H1 (cell line): ENCODE results near the gene HSH2D. TPM values are rescaled to one million over a fixed set of nuclear protein-coding genes. Genes with fewer than 3 reads are reported as not detected.

Experiments used
- CTCF ChIA-PET: fragments of 300-600 bp; sonication (Branson Sonifier 250); formaldehyde crosslinking; loops from one replicate; lab custom pipeline; 2021; ENCODE audit not compliant: partially characterized antibody; lab: Charles Lee
- POLR2A ChIA-PET: fragments of 300-600 bp; sonication (Branson Sonifier 250); formaldehyde crosslinking; loops from one replicate; lab custom pipeline; 2021; ENCODE audit warnings: inconsistent platforms; ENCODE audit not compliant: partially characterized antibody; lab: Charles Lee
- DNase-seq, 2 experiments: peaks; one replicate each; pipeline versions ENCODE4 v3.0.0 to v3.0.0-alpha.2; 2010 to 2022; ENCODE audit warnings: low spot score in 2 of 2, low read depth in 1 of 2, mixed read lengths in 1 of 2
- FAIRE-seq: peaks from 2 replicates; lab custom pipeline; 2011; peaks lifted over from hg19 to GRCh38; lab: Jason Lieb, UNC
- H2AFZ ChIP-seq: 2 replicates; pipeline ENCODE4 v1.8.1; 2012; ENCODE audit warnings: low read length, inconsistent platforms
- H2AK5ac ChIP-seq: 2 replicates; pipeline ENCODE4 v1.6.1; 2013; ENCODE audit warnings: low read depth, low read length
- H2BK120ac ChIP-seq: replicated peaks from 2 replicates; pipeline ENCODE3; 2013; ENCODE audit warnings: low read depth, low read length, inconsistent platforms
- H2BK12ac ChIP-seq: 2 replicates; pipeline ENCODE4 v1.6.1; 2013; ENCODE audit warnings: low read depth, low read length
- H2BK15ac ChIP-seq: 2 replicates; pipeline ENCODE4 v1.6.1; 2013; ENCODE audit warnings: low read length
- H2BK20ac ChIP-seq: 2 replicates; pipeline ENCODE4 v1.6.1; 2013; ENCODE audit warnings: low read length
- H2BK5ac ChIP-seq: 2 replicates; pipeline ENCODE4 v1.6.1; 2013; ENCODE audit warnings: low read depth, low read length
- H3K14ac ChIP-seq: 2 replicates; pipeline ENCODE4 v1.6.1; 2013; ENCODE audit warnings: inconsistent platforms; ENCODE audit not compliant: insufficient read length
- H3K18ac ChIP-seq: 2 replicates; pipeline ENCODE4 v1.6.1; 2013; ENCODE audit warnings: low read length; ENCODE audit errors: extremely low read depth
- H3K23ac ChIP-seq: 2 replicates; pipeline ENCODE4 v1.6.1; 2013; ENCODE audit warnings: inconsistent platforms; ENCODE audit not compliant: insufficient read length
- H3K23me2 ChIP-seq: 2 replicates; pipeline ENCODE4 v1.6.1; 2013; ENCODE audit warnings: low read depth, low read length
- H3K27ac ChIP-seq: 2 replicates; pipeline ENCODE4 v1.6.1; 2011; ENCODE audit warnings: low read depth, low read length, inconsistent platforms
- H3K27me3 ChIP-seq, 4 experiments: replicated peaks in 1 of 4; 1 replicate in 1 of 4; 2 replicates in 3 of 4; pipeline versions ENCODE4 v1.6.1 to v1.8.1; 2011 to 2013; ENCODE audit warnings: low read length in 3 of 4, mild to moderate bottlenecking in 3 of 4, inconsistent platforms in 2 of 4, mixed read lengths in 2 of 4, moderate library complexity in 1 of 4; ENCODE audit not compliant: control insufficient read depth in 3 of 4, insufficient read depth in 3 of 4; ENCODE audit errors: extremely low read depth in 1 of 4
- H3K36me3 ChIP-seq, 4 experiments: 2 replicates each; pipeline versions ENCODE4 v1.6.1 to v1.8.1; 2011 to 2013; ENCODE audit warnings: mild to moderate bottlenecking in 4 of 4, low read length in 3 of 4, moderate library complexity in 2 of 4, control low read depth in 1 of 4, inconsistent platforms in 1 of 4; ENCODE audit not compliant: insufficient read depth in 4 of 4, control insufficient read depth in 2 of 4
- H3K4ac ChIP-seq: replicated peaks from 2 replicates; pipeline ENCODE3; 2013; ENCODE audit warnings: low read length, low read depth, mixed read lengths, inconsistent platforms; ENCODE audit not compliant: insufficient read length
- H3K4me1 ChIP-seq, 4 experiments: replicated peaks in 1 of 4; 1 replicate in 1 of 4; 2 replicates in 3 of 4; pipeline versions ENCODE4 v1.6.1 to v1.8.1; 2011 to 2013; ENCODE audit warnings: low read length in 3 of 4, inconsistent platforms in 2 of 4, mixed read lengths in 1 of 4; ENCODE audit not compliant: insufficient read depth in 4 of 4, control insufficient read depth in 3 of 4
- H3K4me2 ChIP-seq, 2 experiments: 2 replicates each; pipeline versions ENCODE4 v1.6.1 to v1.8.1; 2011 to 2013; ENCODE audit warnings: low read depth in 2 of 2, low read length in 2 of 2, control low read depth in 1 of 2, inconsistent platforms in 1 of 2, mild to moderate bottlenecking in 1 of 2; ENCODE audit not compliant: insufficient read depth in 1 of 2
- H3K4me3 ChIP-seq, 4 experiments: fragments of 200-600, 300-600 bp in 1 of 4; sonication (generic), shearing (Covaris generic), sonication (Bioruptor Twin) in 1 of 4; 2 replicates each; pipeline versions ENCODE4 v1.5.1 to v1.8.1; 2011 to 2016; ENCODE audit warnings: low read length in 4 of 4, low read depth in 3 of 4, control low read depth in 2 of 4, inconsistent platforms in 2 of 4, mild to moderate bottlenecking in 2 of 4, mixed read lengths in 1 of 4, moderate library complexity in 1 of 4; ENCODE audit not compliant: insufficient read depth in 2 of 4; ENCODE audit errors: extremely low read depth in 1 of 4
- H3K56ac ChIP-seq: replicated peaks from 2 replicates; pipeline ENCODE3; 2013; ENCODE audit warnings: low read depth, mild to moderate bottlenecking, mixed read lengths, low read length, inconsistent platforms; ENCODE audit not compliant: insufficient read length
- H3K79me1 ChIP-seq: 2 replicates; pipeline ENCODE4 v1.6.1; 2013; ENCODE audit warnings: low read depth, low read length, control low read depth
- H3K79me2 ChIP-seq, 2 experiments: 2 replicates each; pipeline versions ENCODE4 v1.6.1 to v1.8.1; 2012 to 2013; ENCODE audit warnings: low read length in 2 of 2, mild to moderate bottlenecking in 2 of 2, inconsistent platforms in 1 of 2; ENCODE audit not compliant: insufficient read depth in 2 of 2, control insufficient read depth in 1 of 2
- H3K9ac ChIP-seq, 4 experiments: replicated peaks in 1 of 4; 1 replicate in 1 of 4; 2 replicates in 3 of 4; pipeline versions ENCODE4 v1.6.1 to v1.8.1; 2011 to 2013; ENCODE audit warnings: low read depth in 3 of 4, low read length in 3 of 4, control low read depth in 2 of 4, mild to moderate bottlenecking in 2 of 4, moderate library complexity in 2 of 4, inconsistent platforms in 1 of 4; ENCODE audit errors: extremely low read depth in 1 of 4
- H3K9me3 ChIP-seq, 2 experiments: 2 replicates each; pipeline versions ENCODE4 v1.6.1 to v1.8.1; 2012 to 2013; ENCODE audit warnings: mild to moderate bottlenecking in 2 of 2, moderate library complexity in 2 of 2, control low read depth in 1 of 2, inconsistent platforms in 1 of 2, low read depth in 1 of 2, low read length in 1 of 2, mixed read lengths in 1 of 2; ENCODE audit not compliant: insufficient read depth in 2 of 2
- H4K20me1 ChIP-seq, 2 experiments: replicated peaks in 1 of 2; 2 replicates each; pipeline versions ENCODE3 to v1.8.1; 2011 to 2013; ENCODE audit warnings: inconsistent platforms in 2 of 2, low read length in 2 of 2, mild to moderate bottlenecking in 1 of 2; ENCODE audit not compliant: insufficient read depth in 2 of 2, control insufficient read depth in 1 of 2
- H4K5ac ChIP-seq: 2 replicates; pipeline ENCODE4 v1.6.1; 2013; ENCODE audit warnings: low read length, low read depth, mixed read lengths, inconsistent platforms; ENCODE audit not compliant: insufficient read length
- H4K8ac ChIP-seq: 2 replicates; pipeline ENCODE4 v1.8.0; 2013; ENCODE audit warnings: mild to moderate bottlenecking, moderate library complexity, low read length, inconsistent platforms; ENCODE audit not compliant: insufficient read depth; ENCODE audit errors: extremely low read depth
- H4K91ac ChIP-seq: replicated peaks from 2 replicates; pipeline ENCODE3; 2013; ENCODE audit warnings: low read length, mixed read lengths, inconsistent platforms; ENCODE audit not compliant: insufficient read length
- BACH1 ChIP-seq: IDR thresholded peaks from 2 replicates; pipeline ENCODE4 v1.6.1; 2012; ENCODE audit warnings: low read length, improper control_type of control experiment
- CHD1 ChIP-seq: IDR thresholded peaks from 2 replicates; pipeline ENCODE4 v1.6.1; 2012; ENCODE audit warnings: low read depth, low read length, improper control_type of control experiment
- CHD2 ChIP-seq: IDR thresholded peaks from 2 replicates; pipeline ENCODE4 v1.6.1; 2012; ENCODE audit warnings: low read length, improper control_type of control experiment
- CREB1 ChIP-seq: IDR thresholded peaks from 2 replicates; pipeline ENCODE4 v1.6.1; 2012; ENCODE audit warnings: inconsistent platforms
- CTCF ChIP-seq, 3 experiments: IDR thresholded peaks; 1 replicate in 2 of 3; 2 replicates in 1 of 3; pipeline versions ENCODE4 v1.5.1 to v1.6.1; 2011; ENCODE audit warnings: low read length in 3 of 3, mild to moderate bottlenecking in 3 of 3, inconsistent platforms in 2 of 3, low read depth in 1 of 3, moderate library complexity in 1 of 3; ENCODE audit not compliant: insufficient read depth in 1 of 3; ENCODE audit errors: control extremely low read depth in 1 of 3
- EGR1 ChIP-seq: IDR thresholded peaks from 2 replicates; pipeline ENCODE4 v1.6.1; 2011; ENCODE audit warnings: low read depth, low read length, borderline replicate concordance
- EZH2 ChIP-seq: fragments of 200-600 bp; sonication (generic); IDR thresholded peaks from 2 replicates; pipeline ENCODE4 v1.7.1; 2012; ENCODE audit warnings: low read depth, mild to moderate bottlenecking, moderate library complexity, low read length, inconsistent platforms; ENCODE audit not compliant: severe bottlenecking
- JUND ChIP-seq: IDR thresholded peaks from 2 replicates; pipeline ENCODE4 v1.6.1; 2011; ENCODE audit warnings: mild to moderate bottlenecking, improper control_type of control experiment, low read length
- KDM4A ChIP-seq: IDR thresholded peaks from one replicate; pipeline ENCODE4 v1.7.1; 2012; ENCODE audit warnings: low read depth, mild to moderate bottlenecking, moderate library complexity, low read length, inconsistent platforms; ENCODE audit not compliant: severe bottlenecking
- RXRA ChIP-seq: IDR thresholded peaks from 2 replicates; pipeline ENCODE4 v1.6.1; 2011; ENCODE audit warnings: low read depth, mild to moderate bottlenecking, low read length, moderate library complexity; ENCODE audit not compliant: insufficient read depth
- TAF7 ChIP-seq: optimal IDR thresholded peaks from 2 replicates; pipeline ENCODE3; 2011; ENCODE audit warnings: low read depth, mild to moderate bottlenecking, inconsistent platforms, low read length, moderate library complexity, borderline replicate concordance
- TBP ChIP-seq: IDR thresholded peaks from 2 replicates; pipeline ENCODE4 v1.6.1; 2011; ENCODE audit warnings: low read depth, low read length, improper control_type of control experiment
- WGBS, 2 experiments: shearing (Covaris generic) in 1 of 2; methylation state at CpG; one replicate each; pipeline versions ENCODE4 v1.1.6 to v1.1.7; 2013 to 2015; ENCODE audit warnings: low lambda C conversion rate in 2 of 2, mixed read lengths in 2 of 2, inconsistent platforms in 1 of 2, low coverage in 1 of 2, missing lambda C conversion rate in 1 of 2; ENCODE audit not compliant: insufficient replicate concordance in 2 of 2, insufficient coverage in 1 of 2, insufficient read length in 1 of 2; ENCODE audit errors: extremely low coverage in 1 of 2, missing lambda C conversion rate in 1 of 2; 5-methylcytosine and 5-hydroxymethylcytosine counted together
- polyA plus RNA-seq, 7 experiments: library from polyadenylated mRNA; depleted of rRNA in 3 of 7; stranded (reverse) in 5 of 7; unstranded in 2 of 7; fragments of >200 nt in 5 of 7; fragments of 200-250 nt in 2 of 7; gene quantifications; 1 replicate in 5 of 7; 2 replicates in 1 of 7; 4 replicates in 1 of 7; pipeline versions ENCODE4 v1.2.1 to v1.2.3, GENCODE V29; 2011 to 2013; ENCODE audit warnings: missing spikeins in 2 of 7, mixed read lengths in 2 of 7
- total RNA-seq: library from RNA; stranded (reverse); fragmentation: NEBNext Ultra II Directional; extraction: Animal tissue kit (Norgen Biotek cat#: 25700); gene quantifications from 2 replicates; pipeline ENCODE4 v1.2.1, GENCODE V29; 2021

Gene HSH2D
- total and polyA plus RNA-seq, 2 of the 8 experiments (the other 6 are each of a cell fraction or from before 2014, with no cell fraction given), result 0.67 to 1.6 TPM

- H3K4me1 ChIP-seq, result peaks cover 0 to 6% (median 0%) of the 10 kb centered on the region in 4 experiments; a peak in 1 of 7 replicates
- H4K5ac ChIP-seq, result no peak overlapping the region
- H3K27me3 ChIP-seq, result no peaks in the 10 kb centered on the region
- peaks cover 10% of the 10 kb centered on the region; the same call in 1 of the 2 replicates for H3K23me2 ChIP-seq
- H3K36me3 ChIP-seq, result peaks cover 10 to 38% (median 28%) of the 10 kb centered on the region in 4 experiments; a peak in 7 of 8 replicates
- no peak overlapping the region for H2BK5ac ChIP-seq
- no peak overlapping the region for H3K18ac ChIP-seq
- no peak overlapping the region for H2BK15ac ChIP-seq
- H4K8ac ChIP-seq, result no peak overlapping the region
- H3K4me3 ChIP-seq, result no peak overlapping the region
- ChIA-PET POLR2A (interaction anchor here (0.6 to 2.9 kb wide), 11 partner anchors 8 to 749 kb away, joined by 3 to 18 read pairs (median 3); partner anchors contain the start of genes FAM32A, HSH2D and TPM4), CTCF (interaction anchor here (1.8 kb wide), 1 partner anchor 51 kb away, joined by 8 read pairs; the partner anchor contains the start of gene FAM32A)
- no peak overlapping the region for H2AK5ac ChIP-seq
- H3K4me2 ChIP-seq, result no peak overlapping the region
- no peak overlapping the region for H3K4ac ChIP-seq
- no peak overlapping the region for H3K56ac ChIP-seq
- H4K91ac ChIP-seq, result no peak overlapping the region
- no peak for FAIRE-seq
- H3K79me1 ChIP-seq, result no peaks in the 10 kb centered on the region
- H4K20me1 ChIP-seq, result peaks cover 2 to 10% of the 10 kb centered on the region in 2 experiments
- WGBS, 2 experiments, result 89% methylated on average over 7 of the region's 7 CpGs; no CpG with 5 or more reads in 1 of the 2 experiments
- no peaks in the 10 kb centered on the region for H3K79me2 ChIP-seq
- no peak overlapping the region for H2BK12ac ChIP-seq
- no peaks in the 10 kb centered on the region for H3K9me3 ChIP-seq
- H3K14ac ChIP-seq, result no peak overlapping the region
- H3K9ac ChIP-seq, result no peak overlapping the region
- no peak overlapping the region for H2AFZ ChIP-seq
- H2BK20ac ChIP-seq, result no peak overlapping the region
- no peak overlapping the region for H3K27ac ChIP-seq
- no peak overlapping the region for H3K23ac ChIP-seq
- no peak overlapping the region for H2BK120ac ChIP-seq
- DNase-seq, result no peak
- TF ChIP-seq KDM4A (no peak), CHD1 (no peak), CTCF (IDR thresholded peaks at IDR 0.05; ENCODE audit: control extremely low read depth in 1 of 3, insufficient read depth in 1 of 3, low read depth in 1 of 3, low read length in 3 of 3) (no peak), CREB1 (no peak), TAF7 (no peak), EZH2 (no peak), TBP (no peak), RXRA (no peak), CHD2 (no peak), BACH1 (no peak), EGR1 (no peak), JUND (no peak)
Observed at GRCh38 chr19:16134510-16134909, 9.0 kb upstream of the HSH2D start.
